SK-N-SH (cell line): ENCODE data around the gene FCHO2.

Experiments used
- CTCF ChIP-seq: fragments of 200-600 bp; sonication (generic); IDR thresholded peaks from 2 replicates; pipeline ENCODE4 v1.6.1; 2017; ENCODE audit warnings: antibody characterized with exemption, mild to moderate bottlenecking, moderate library complexity
- FOXJ3 ChIP-seq: sonication (generic); formaldehyde crosslinking; IDR thresholded peaks from 2 replicates; pipeline ENCODE4 v1.5.1; 2020; ENCODE audit warnings: mild to moderate bottlenecking, missing genetic modification reagents
- POLR2AphosphoS5 ChIP-seq: IDR thresholded peaks from 2 replicates; pipeline ENCODE4 v1.6.1; 2012; ENCODE audit warnings: low read depth, low read length
- RAD21 ChIP-seq: IDR thresholded peaks from 2 replicates; pipeline ENCODE4 v1.6.1; 2012; ENCODE audit warnings: mild to moderate bottlenecking, low read length
- REST ChIP-seq: IDR thresholded peaks from 2 replicates; pipeline ENCODE4 v1.6.1; 2012; ENCODE audit warnings: mild to moderate bottlenecking, low read depth, low read length, moderate library complexity
- SIN3A ChIP-seq: IDR thresholded peaks from 2 replicates; pipeline ENCODE4 v1.6.1; 2012; ENCODE audit warnings: low read depth, mild to moderate bottlenecking, low read length, moderate library complexity, borderline replicate concordance

DNA sequence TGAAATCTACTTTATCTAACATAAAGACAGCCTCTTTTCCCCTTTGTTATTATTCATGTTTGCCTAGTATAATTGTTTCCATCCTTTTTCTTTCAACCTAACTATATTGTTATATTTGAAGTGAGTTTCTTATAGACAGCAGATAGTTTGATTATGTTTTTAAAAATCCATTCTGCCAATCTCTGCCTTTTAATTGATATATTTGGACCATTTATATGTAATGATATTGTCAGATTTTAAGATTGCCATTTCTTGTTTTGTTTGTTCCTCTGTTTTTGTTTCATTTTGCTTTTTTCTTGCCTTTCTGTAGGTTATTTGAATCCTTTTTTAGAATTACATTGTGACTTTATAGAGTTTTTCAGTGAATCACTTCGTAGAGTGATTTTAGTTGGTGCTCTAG lies 89.8 kb downstream of the FCHO2 start:
- TF ChIP-seq SIN3A: no peak
- TF ChIP-seq CTCF: no peak
- no peak for TF ChIP-seq FOXJ3 (CRISPR knock-in tag)
- TF ChIP-seq REST: no peak
- TF ChIP-seq RAD21: no peak
- TF ChIP-seq POLR2AphosphoS5: no peak
